Smooth muscle cell (in vitro differentiated cells): Measurements from ENCODE around the gene TMEM54. TPM values are rescaled to one million over a fixed set of nuclear protein-coding genes. Genes with fewer than 3 reads are reported as not detected.

Experiments
- DNase-seq: peaks from one replicate; lab custom pipeline; 2025; ENCODE audit not compliant: unreplicated experiment; lab: John Stamatoyannopoulos, UW
- H2AFZ ChIP-seq: fragments of 200-600 bp; sonication (generic); 2 replicates; pipeline ENCODE4 v1.6.0; 2016; ENCODE audit warnings: antibody characterized with exemption, low read depth, mild to moderate bottlenecking
- H3F3A ChIP-seq: fragments of 200-600 bp; sonication (generic); 2 replicates; pipeline ENCODE4 v1.6.0; 2017; ENCODE audit warnings: antibody characterized with exemption, low read depth
- H3K27ac ChIP-seq: fragments of 200-600 bp; sonication (generic); 2 replicates; pipeline ENCODE4 v1.5.1; 2016; ENCODE audit warnings: low read depth, mild to moderate bottlenecking
- H3K27me3 ChIP-seq: fragments of 200-600 bp; sonication (generic); 2 replicates; pipeline ENCODE4 v1.6.1; 2016; ENCODE audit warnings: low read depth, mild to moderate bottlenecking
- H3K36me3 ChIP-seq: fragments of 200-600 bp; sonication (generic); 2 replicates; pipeline ENCODE4 v1.5.1; 2016; ENCODE audit warnings: low read depth
- H3K4me1 ChIP-seq: fragments of 200-600 bp; sonication (generic); 2 replicates; pipeline ENCODE4 v1.5.1; 2016; ENCODE audit warnings: low read depth
- H3K4me2 ChIP-seq: fragments of 200-600 bp; sonication (generic); 2 replicates; pipeline ENCODE4 v1.6.0; 2016; ENCODE audit warnings: mild to moderate bottlenecking
- H3K4me3 ChIP-seq: fragments of 200-600 bp; sonication (generic); 2 replicates; pipeline ENCODE4 v1.5.1; 2016; ENCODE audit warnings: mild to moderate bottlenecking
- H3K79me2 ChIP-seq: fragments of 200-600 bp; sonication (generic); 2 replicates; pipeline ENCODE4 v1.6.0; 2016; ENCODE audit warnings: low read depth, mild to moderate bottlenecking
- H3K9ac ChIP-seq: fragments of 200-600 bp; sonication (generic); 2 replicates; pipeline ENCODE4 v1.6.0; 2016; ENCODE audit warnings: low read depth
- H3K9me3 ChIP-seq: fragments of 200-600 bp; sonication (generic); replicated peaks from 2 replicates; pipeline ENCODE4 v1.5.1; 2016; ENCODE audit warnings: low read depth
- H4K20me1 ChIP-seq: fragments of 200-600 bp; sonication (generic); 2 replicates; pipeline ENCODE4 v1.6.0; 2016; ENCODE audit warnings: low read depth
- CTCF ChIP-seq: fragments of 200-600 bp; sonication (generic); IDR thresholded peaks from 2 replicates; pipeline ENCODE4 v1.5.1; 2017; ENCODE audit warnings: borderline replicate concordance, mild to moderate bottlenecking, antibody characterized with exemption; ENCODE audit not compliant: insufficient read depth, poor library complexity, severe bottlenecking
- WGBS: methylation state at CpG from one replicate; pipeline ENCODE4 v1.1.7; 2016; ENCODE audit warnings: low lambda C conversion rate; 5-methylcytosine and 5-hydroxymethylcytosine counted together
- polyA plus RNA-seq: library from polyadenylated mRNA; unstranded; fragments of >200 nt; fragmentation: Nextera tagmentation; extraction: Ambion mirVana; gene quantifications from 2 replicates; pipeline ENCODE4 v1.2.1, GENCODE V29; 2016
- total RNA-seq: library from RNA; depleted of rRNA; stranded (reverse); fragments of >200 nt; gene quantifications from 2 replicates; pipeline ENCODE4 v1.2.3, GENCODE V29; 2014

The TMEM54 gene
- total and polyA plus RNA-seq, 2 experiments from 2014 or later = 59.0 to 84.1 TPM

GRCh38 chr1:32894681-32895080 lies 6.5 kb downstream of the TMEM54 start:
- WGBS = 92% methylated on average over 6 of the region's 6 CpGs

GRCh38 chr1:32894019-32894600 lies 7.1 kb downstream of the TMEM54 start:
- no peaks in the 10 kb centered on the region for H3F3A ChIP-seq
- no peak for TF ChIP-seq CTCF
- no peaks in the 10 kb centered on the region for H4K20me1 ChIP-seq
- peak overlapping the region; percentile 95 for H3K4me2 ChIP-seq
- H3K79me2 ChIP-seq = no peaks in the 10 kb centered on the region
- no peak overlapping the region for H3K27ac ChIP-seq
- no peaks in the 10 kb centered on the region for H3K9me3 ChIP-seq
- WGBS = 68% methylated on average over 6 of the region's 8 CpGs
- no peak overlapping the region for H3K4me3 ChIP-seq
- H2AFZ ChIP-seq = no peak overlapping the region
- no peaks in the 10 kb centered on the region for H3K36me3 ChIP-seq
- H3K9ac ChIP-seq = no peak overlapping the region
- no peak for DNase-seq
- H3K4me1 ChIP-seq = no peaks in the 10 kb centered on the region
- peaks cover 6% of the 10 kb centered on the region for H3K27me3 ChIP-seq

More at GRCh38 chr1:32894681-32895080, 6.5 kb downstream of the TMEM54 start:
- Histone ChIP-seq H4K20me1 (no peaks in the 10 kb centered on the region), H3K4me1 (no peaks in the 10 kb centered on the region), H3K9me3 (no peaks in the 10 kb centered on the region), H3K36me3 (no peaks in the 10 kb centered on the region), H3K9ac (no peak overlapping the region), H3F3A (no peaks in the 10 kb centered on the region), H3K27ac (no peak overlapping the region), H3K4me2 (no peak overlapping the region), H3K4me3 (no peak overlapping the region), H3K27me3 (peaks cover 6% of the 10 kb centered on the region), H2AFZ (no peak overlapping the region), H3K79me2 (no peaks in the 10 kb centered on the region)
- no peak for DNase-seq
- no peak for TF ChIP-seq CTCF

GRCh38 chr1:32893198-32894018 lies 7.8 kb downstream of the TMEM54 start:
- Histone ChIP-seq H3K27ac (no peak overlapping the region), H3K9ac (no peak overlapping the region), H2AFZ (peak overlapping the region; percentile 79), H3K36me3 (no peaks in the 10 kb centered on the region), H3F3A (no peaks in the 10 kb centered on the region), H3K27me3 (peaks cover 6% of the 10 kb centered on the region), H3K4me3 (peak overlapping the region; percentile 56), H3K4me2 (peak overlapping the region; percentile 95), H3K4me1 (no peaks in the 10 kb centered on the region), H4K20me1 (no peaks in the 10 kb centered on the region), H3K79me2 (no peaks in the 10 kb centered on the region), H3K9me3 (no peaks in the 10 kb centered on the region)
- DNase-seq = no peak
- peak; percentile 6 for TF ChIP-seq CTCF
- WGBS = 4% methylated on average over 31 of the region's 58 CpGs
